NCI-H2196 (cell line): ENCODE data around the gene BMPR1B.

Experiments
- DNase-seq: peaks from one replicate; lab custom pipeline; 2025; ENCODE audit not compliant: unreplicated experiment; lab: John Stamatoyannopoulos, UW

BMPR1B gene

GRCh38 chr4:94905511-94905910 lies 147.8 kb downstream of the BMPR1B start:
- no peak for DNase-seq

- no peak for DNase-seq
Observed at GRCh38 chr4:94909645-94910044, 151.9 kb downstream of the BMPR1B start.

GRCh38 chr4:94911106-94911505 lies 153.4 kb downstream of the BMPR1B start:
- DNase-seq = no peak

- no peak for DNase-seq
Observed at GRCh38 chr4:94912606-94913005, 154.9 kb downstream of the BMPR1B start.

GRCh38 chr4:94913316-94913715 lies 155.6 kb downstream of the BMPR1B start:
- no peak for DNase-seq

- DNase-seq = no peak
Observed at GRCh38 chr4:94917146-94917545, 159.4 kb downstream of the BMPR1B start.

- DNase-seq = no peak
Observed at GRCh38 chr4:94918543-94918942, 160.8 kb downstream of the BMPR1B start.

- DNase-seq = no peak
Observed at GRCh38 chr4:94920369-94920768, 162.6 kb downstream of the BMPR1B start.

GRCh38 chr4:94924566-94924965 lies 166.8 kb downstream of the BMPR1B start:
- DNase-seq = no peak

- no peak for DNase-seq
Observed at GRCh38 chr4:94925764-94926347, 168.1 kb downstream of the BMPR1B start.

GRCh38 chr4:94926936-94927335 lies 169.2 kb downstream of the BMPR1B start:
- no peak for DNase-seq

GRCh38 chr4:94927696-94928095 lies 169.9 kb downstream of the BMPR1B start:
- no peak for DNase-seq

GRCh38 chr4:94929696-94930095 lies 171.9 kb downstream of the BMPR1B start:
- DNase-seq = no peak

- DNase-seq = no peak
Observed at GRCh38 chr4:94931626-94932025, 173.9 kb downstream of the BMPR1B start.

- no peak for DNase-seq
Observed at GRCh38 chr4:94932366-94932765, 174.6 kb downstream of the BMPR1B start.

- DNase-seq = no peak
Observed at GRCh38 chr4:94933799-94934198, 176.0 kb downstream of the BMPR1B start.

GRCh38 chr4:94934201-94934600 lies 176.4 kb downstream of the BMPR1B start:
- DNase-seq = no peak

GRCh38 chr4:94934864-94935263 lies 177.1 kb downstream of the BMPR1B start:
- DNase-seq = no peak

- no peak for DNase-seq
Observed at GRCh38 chr4:94936854-94937253, 179.1 kb downstream of the BMPR1B start.

- DNase-seq = no peak
Observed at GRCh38 chr4:94939791-94940519, 182.2 kb downstream of the BMPR1B start.

GRCh38 chr4:94940520-94940908 lies 182.8 kb downstream of the BMPR1B start:
- DNase-seq = no peak

GRCh38 chr4:94941706-94942105 lies 184.0 kb downstream of the BMPR1B start:
- no peak for DNase-seq

GRCh38 chr4:94944726-94945125 lies 187.0 kb downstream of the BMPR1B start:
- DNase-seq = no peak
